COLO829 (cell line): ENCODE results near the gene ADORA1.

ENCODE experiments used
- DNase-seq: peaks from one replicate; pipeline ENCODE4 v3.0.0; 2012; ENCODE audit warnings: low spot score

Gene ADORA1

GRCh38 chr1:203122159-203122558, 5.4 kb upstream of the ADORA1 start:
- no peak for DNase-seq

- no peak for DNase-seq
Measured at GRCh38 chr1:203124011-203124410, 3.5 kb upstream of the ADORA1 start.

- DNase-seq, result no peak
Measured at GRCh38 chr1:203124546-203125317, 2.8 kb upstream of the ADORA1 start.

- DNase-seq, result peak; percentile 49
Measured at GRCh38 chr1:203126151-203126865, 1.2 kb upstream of the ADORA1 start.

GRCh38 chr1:203126866-203127665, 460 bp upstream of the ADORA1 start:
- DNase-seq, result no peak

GRCh38 chr1:203128431-203128715, 847 bp downstream of the ADORA1 start:
- DNase-seq, result no peak

GRCh38 chr1:203128716-203129500, 1.4 kb downstream of the ADORA1 start:
- no peak for DNase-seq

- DNase-seq, result no peak
Measured at GRCh38 chr1:203129501-203130231, 2.1 kb downstream of the ADORA1 start.

- no peak for DNase-seq
Measured at GRCh38 chr1:203130358-203130985, 2.9 kb downstream of the ADORA1 start.

GRCh38 chr1:203131548-203132200, 4.1 kb downstream of the ADORA1 start:
- DNase-seq, result no peak

GRCh38 chr1:203133970-203134725, 6.6 kb downstream of the ADORA1 start:
- DNase-seq, result no peak

- DNase-seq, result no peak
Measured at GRCh38 chr1:203135636-203136305, 8.2 kb downstream of the ADORA1 start.

- no peak for DNase-seq
Measured at GRCh38 chr1:203136409-203137042, 9.0 kb downstream of the ADORA1 start.

- no peak for DNase-seq
Measured at GRCh38 chr1:203137324-203137723, 9.8 kb downstream of the ADORA1 start.

- DNase-seq, result no peak
Measured at GRCh38 chr1:203138066-203138465, 10.5 kb downstream of the ADORA1 start.

- no peak for DNase-seq
Measured at GRCh38 chr1:203139976-203140475, 12.5 kb downstream of the ADORA1 start.

- DNase-seq, result peak; percentile 78
Measured at GRCh38 chr1:203140743-203141520, 13.4 kb downstream of the ADORA1 start.

- DNase-seq, result no peak
Measured at GRCh38 chr1:203142124-203142523, 14.6 kb downstream of the ADORA1 start.
